ENCODE results near the gene RGL1. TPM values are rescaled to one million over a fixed set of nuclear protein-coding genes. Genes with fewer than 3 reads are reported as not detected.

Gene RGL1
- total and polyA plus RNA-seq, 9 of the 15 experiments (the other 6 are each of a cell fraction or from before 2014, with no cell fraction given): under 0.01 to 0.07 (median 0.04) TPM

DNA sequence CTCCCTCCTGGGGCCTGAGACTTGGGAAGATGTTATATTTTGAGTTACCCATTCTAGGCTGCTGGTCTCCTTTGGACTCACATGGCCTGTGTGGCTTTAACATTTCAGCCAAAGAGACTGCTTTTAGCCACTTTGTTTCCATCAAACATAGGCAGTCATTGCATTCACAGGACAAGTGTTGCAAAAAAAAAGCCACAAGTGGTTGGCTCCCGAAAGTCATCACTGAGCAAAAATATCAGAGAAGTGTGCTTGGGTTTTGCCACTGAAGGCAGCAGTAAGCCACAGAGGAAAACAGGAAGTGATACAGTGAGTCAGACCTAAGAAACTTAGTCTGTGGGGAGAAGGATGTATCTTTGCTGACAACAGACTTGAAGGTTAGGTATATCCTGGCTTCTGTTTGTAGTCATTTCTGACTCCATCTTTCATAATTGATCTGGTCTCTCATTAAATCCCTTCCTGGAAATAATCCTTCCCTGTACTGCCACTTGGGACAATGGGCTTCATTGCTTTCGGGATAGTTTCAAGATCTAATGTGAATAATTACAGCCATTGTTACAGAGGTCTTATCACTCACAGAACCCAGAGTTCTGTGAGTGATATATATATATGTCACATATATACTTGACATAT, 151.8 kb downstream of the RGL1 start (continued):
- no peak for TF ChIP-seq ZNF57 (CRISPR knock-in tag; IDR thresholded peaks at IDR 0.05)
- no peak for TF ChIP-seq PHB (CRISPR knock-in tag; IDR thresholded peaks at IDR 0.05)
- TF ChIP-seq TSC22D4 (tag; IDR thresholded peaks at IDR 0.05): no peak
- no peak for TF ChIP-seq MTA2 (IDR thresholded peaks at IDR 0.05; ENCODE audit: low read depth)
- TF ChIP-seq SMAD1 (IDR thresholded peaks at IDR 0.05; ENCODE audit: low read depth, low read length, partially characterized antibody): no peak
- TF ChIP-seq, protein P1, sequence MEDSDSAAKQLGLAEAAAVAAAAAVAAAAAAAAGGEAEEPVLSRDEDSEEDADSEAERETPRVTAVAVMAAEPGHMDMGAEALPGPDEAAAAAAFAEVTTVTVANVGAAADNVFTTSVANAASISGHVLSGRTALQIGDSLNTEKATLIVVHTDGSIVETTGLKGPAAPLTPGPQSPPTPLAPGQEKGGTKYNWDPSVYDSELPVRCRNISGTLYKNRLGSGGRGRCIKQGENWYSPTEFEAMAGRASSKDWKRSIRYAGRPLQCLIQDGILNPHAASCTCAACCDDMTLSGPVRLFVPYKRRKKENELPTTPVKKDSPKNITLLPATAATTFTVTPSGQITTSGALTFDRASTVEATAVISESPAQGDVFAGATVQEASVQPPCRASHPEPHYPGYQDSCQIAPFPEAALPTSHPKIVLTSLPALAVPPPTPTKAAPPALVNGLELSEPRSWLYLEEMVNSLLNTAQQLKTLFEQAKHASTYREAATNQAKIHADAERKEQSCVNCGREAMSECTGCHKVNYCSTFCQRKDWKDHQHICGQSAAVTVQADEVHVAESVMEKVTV (CRISPR knock-in tag; IDR thresholded peaks at IDR 0.05): peak; percentile 59; the same call in 1 of the 2 replicates
- 0 out of 2 replicates have a peak, but pooled peaks have one; percentile 19 for TF ChIP-seq CREM (IDR thresholded peaks at IDR 0.05; ENCODE audit: low read depth)
- TF ChIP-seq ARID1B (IDR thresholded peaks at IDR 0.05): peak; percentile 43; the same call in 1 of the 2 replicates
- TF ChIP-seq CTBP1 (IDR thresholded peaks at IDR 0.05; ENCODE audit: borderline replicate concordance): peak; percentile 69
- no peak for TF ChIP-seq PHB2 (IDR thresholded peaks at IDR 0.05; ENCODE audit: low read depth)
- TF ChIP-seq, protein P2, sequence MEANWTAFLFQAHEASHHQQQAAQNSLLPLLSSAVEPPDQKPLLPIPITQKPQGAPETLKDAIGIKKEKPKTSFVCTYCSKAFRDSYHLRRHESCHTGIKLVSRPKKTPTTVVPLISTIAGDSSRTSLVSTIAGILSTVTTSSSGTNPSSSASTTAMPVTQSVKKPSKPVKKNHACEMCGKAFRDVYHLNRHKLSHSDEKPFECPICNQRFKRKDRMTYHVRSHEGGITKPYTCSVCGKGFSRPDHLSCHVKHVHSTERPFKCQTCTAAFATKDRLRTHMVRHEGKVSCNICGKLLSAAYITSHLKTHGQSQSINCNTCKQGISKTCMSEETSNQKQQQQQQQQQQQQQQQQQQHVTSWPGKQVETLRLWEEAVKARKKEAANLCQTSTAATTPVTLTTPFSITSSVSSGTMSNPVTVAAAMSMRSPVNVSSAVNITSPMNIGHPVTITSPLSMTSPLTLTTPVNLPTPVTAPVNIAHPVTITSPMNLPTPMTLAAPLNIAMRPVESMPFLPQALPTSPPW (CRISPR knock-in tag; IDR thresholded peaks at IDR 0.05): peak; percentile 29; the same call in 1 of the 2 replicates
- no peak for TF ChIP-seq FOXA1 (IDR thresholded peaks at IDR 0.05; ENCODE audit: borderline replicate concordance)
- no peak for TF ChIP-seq HMGN3 (IDR thresholded peaks at IDR 0.05; ENCODE audit: borderline replicate concordance, extremely low read depth, insufficient read length, low read depth, low read length)
- peak; percentile 81 for TF ChIP-seq ETV1 (tag; conservative IDR thresholded peaks at IDR 0.05; ENCODE audit: low read depth)
- TF ChIP-seq ZFP36 (IDR thresholded peaks at IDR 0.05; ENCODE audit: low read depth, low read length, partially characterized antibody): no peak
- no peak for TF ChIP-seq ETS2 (tag; IDR thresholded peaks at IDR 0.05; ENCODE audit: borderline replicate concordance, poor library complexity, severe bottlenecking)
- no peak for TF ChIP-seq EHMT2 (IDR thresholded peaks at IDR 0.05)
- no peak for TF ChIP-seq BRD4 (IDR thresholded peaks at IDR 0.05)
- TF ChIP-seq DPF2 (IDR thresholded peaks at IDR 0.05): peak; percentile 55; the same call in 1 of the 2 replicates
- TF ChIP-seq FOXJ3 (CRISPR knock-in tag; IDR thresholded peaks at IDR 0.05): no peak
- TF ChIP-seq, protein P3, sequence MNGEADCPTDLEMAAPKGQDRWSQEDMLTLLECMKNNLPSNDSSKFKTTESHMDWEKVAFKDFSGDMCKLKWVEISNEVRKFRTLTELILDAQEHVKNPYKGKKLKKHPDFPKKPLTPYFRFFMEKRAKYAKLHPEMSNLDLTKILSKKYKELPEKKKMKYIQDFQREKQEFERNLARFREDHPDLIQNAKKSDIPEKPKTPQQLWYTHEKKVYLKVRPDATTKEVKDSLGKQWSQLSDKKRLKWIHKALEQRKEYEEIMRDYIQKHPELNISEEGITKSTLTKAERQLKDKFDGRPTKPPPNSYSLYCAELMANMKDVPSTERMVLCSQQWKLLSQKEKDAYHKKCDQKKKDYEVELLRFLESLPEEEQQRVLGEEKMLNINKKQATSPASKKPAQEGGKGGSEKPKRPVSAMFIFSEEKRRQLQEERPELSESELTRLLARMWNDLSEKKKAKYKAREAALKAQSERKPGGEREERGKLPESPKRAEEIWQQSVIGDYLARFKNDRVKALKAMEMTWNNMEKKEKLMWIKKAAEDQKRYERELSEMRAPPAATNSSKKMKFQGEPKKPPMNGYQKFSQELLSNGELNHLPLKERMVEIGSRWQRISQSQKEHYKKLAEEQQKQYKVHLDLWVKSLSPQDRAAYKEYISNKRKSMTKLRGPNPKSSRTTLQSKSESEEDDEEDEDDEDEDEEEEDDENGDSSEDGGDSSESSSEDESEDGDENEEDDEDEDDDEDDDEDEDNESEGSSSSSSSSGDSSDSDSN (IDR thresholded peaks at IDR 0.05; ENCODE audit: borderline replicate concordance in 1 of 2, low read depth in 2 of 2, low read length in 2 of 2): no peak
- TF ChIP-seq ZNF695 (CRISPR knock-in tag; IDR thresholded peaks at IDR 0.05): no peak
- no peak for TF ChIP-seq ZNF316 (IDR thresholded peaks at IDR 0.05)

Data from K562 (cell line).